GM19035 (cell line): ENCODE data around the gene EFCAB3.
"Not testable (repeated sequence)": the region's sequence is repeated elsewhere in the genome, so short reads cannot be mapped to it uniquely, and the experiment has no call there.

Experiments used
- ATAC-seq: cut with Tn5 transposase; IDR thresholded peaks from one replicate; pipeline ENCODE4 v1.9.1; 2021; ENCODE audit not compliant: unreplicated experiment

EFCAB3 gene

GRCh38 chr17:62458483-62458882 lies 78.1 kb downstream of the EFCAB3 start:
- ATAC-seq, result not testable (repeated sequence)

GRCh38 chr17:62464422-62464821 lies 84.1 kb downstream of the EFCAB3 start:
- ATAC-seq, result not testable (repeated sequence)

- ATAC-seq, result not testable (repeated sequence)
Measured at GRCh38 chr17:62465271-62465670, 84.9 kb downstream of the EFCAB3 start.
